Muscle of arm (tissue), 14 donors: ENCODE results near the gene EHF. TPM values are rescaled to one million over a fixed set of nuclear protein-coding genes. Genes with fewer than 3 reads are reported as not detected.
"Not testable (repeated sequence)": the region's sequence is repeated elsewhere in the genome, so short reads cannot be mapped to it uniquely, and the experiment has no call there.

Experiments used
- DNase-seq: peaks from one replicate; pipeline ENCODE4 v3.0.0-alpha.2; 2013
- long read RNA-seq, 11 donors: transcript quantifications; one replicate each; lab custom pipeline, GENCODE V29; 2026
- polyA plus RNA-seq, 12 donors: library from polyadenylated mRNA; unstranded; fragments of 120-200 nt; gene quantifications; one replicate each; pipeline ENCODE4 v1.2.1, GENCODE V29; 2013; ENCODE audit not compliant: insufficient read length in 12 of 12

Gene EHF
- 10 to 100 TPM in 2 of 12 donors, 1 to 10 TPM in 2, under 1 TPM in 4, not detected in 4; 0.07 to 25.2 (median 1.9) TPM for polyA plus RNA-seq
- long read RNA-seq, donor 1, partial matches to known transcripts = 7 of 13 reads
- long read RNA-seq, donor 1, other reads (novel, unspliced or antisense) = 0 of 13 reads
- long read RNA-seq, donor 2 = 0 reads
- long read RNA-seq, donor 3 = 0 reads
- long read RNA-seq, donor 4 = 0 reads
- long read RNA-seq, donor 5 = 0 reads
- long read RNA-seq, donor 6 = 0 reads
- long read RNA-seq, donor 7 = 0 reads
- long read RNA-seq, donor 8 = 0 reads
- long read RNA-seq, donor 9, partial matches to known transcripts = 0 of 1 reads
- long read RNA-seq, donor 9, other reads (novel, unspliced or antisense) = 0 of 1 reads
- long read RNA-seq, donor 10 = 0 reads
- long read RNA-seq, donor 11, partial matches to known transcripts = 0 of 1 reads
- long read RNA-seq, donor 11, other reads (novel, unspliced or antisense) = 0 of 1 reads

GRCh38 chr11:34620820-34621792 is at the start of gene EHF:
EHF (plus strand) TSS chr11:34621093; CDS start chr11:34642631, 21,538 bp downstream.
- DNase-seq = no peak

- no peak for DNase-seq
Observed at GRCh38 chr11:34573537-34573936, 47.4 kb upstream of the EHF start.

- DNase-seq = no peak
Observed at GRCh38 chr11:34575261-34575660, 45.6 kb upstream of the EHF start.

GRCh38 chr11:34575671-34576070 is 45.2 kb upstream of the EHF start:
- no peak for DNase-seq

GRCh38 chr11:34576331-34576730 is 44.6 kb upstream of the EHF start:
- no peak for DNase-seq

- DNase-seq = no peak
Observed at GRCh38 chr11:34583818-34584217, 37.1 kb upstream of the EHF start.

GRCh38 chr11:34585304-34585734 is 35.6 kb upstream of the EHF start:
- no peak for DNase-seq

GRCh38 chr11:34585735-34586487 is 35.0 kb upstream of the EHF start:
- peak; percentile 60 for DNase-seq

- no peak for DNase-seq
Observed at GRCh38 chr11:34586488-34587281, 34.2 kb upstream of the EHF start.

- no peak for DNase-seq
Observed at GRCh38 chr11:34587282-34587677, 33.6 kb upstream of the EHF start.

GRCh38 chr11:34588023-34588422 is 32.9 kb upstream of the EHF start:
- no peak for DNase-seq

GRCh38 chr11:34588701-34589100 is 32.2 kb upstream of the EHF start:
- no peak for DNase-seq

GRCh38 chr11:34589177-34589576 is 31.7 kb upstream of the EHF start:
- DNase-seq = not testable (repeated sequence)

GRCh38 chr11:34593085-34593484 is 27.8 kb upstream of the EHF start:
- DNase-seq = no peak

- no peak for DNase-seq
Observed at GRCh38 chr11:34594603-34595002, 26.3 kb upstream of the EHF start.

- no peak for DNase-seq
Observed at GRCh38 chr11:34595391-34595790, 25.5 kb upstream of the EHF start.

- DNase-seq = no peak
Observed at GRCh38 chr11:34595960-34596644, 24.8 kb upstream of the EHF start.

- DNase-seq = no peak
Observed at GRCh38 chr11:34599406-34599945, 21.4 kb upstream of the EHF start.

GRCh38 chr11:34600339-34601084 is 20.4 kb upstream of the EHF start:
- no peak for DNase-seq
